Upper lobe of right lung (tissue), 1 donor: ENCODE data around the gene ABCB11. TPM values are rescaled to one million over a fixed set of nuclear protein-coding genes. Genes with fewer than 3 reads are reported as not detected.

Experiments used
- ATAC-seq: fragments of 200-7000 bp; cut with Tn5 transposase; one replicate; pipeline ENCODE4 v1.9.1; 2020; ENCODE audit warnings: mild to moderate bottlenecking, moderate library complexity
- DNase-seq: peaks from one replicate; pipeline ENCODE4 v3.0.0-alpha.2; 2020
- H3K27ac ChIP-seq: fragments of 200-600 bp; one replicate; pipeline ENCODE4 v1.8.0; 2022
- H3K27me3 ChIP-seq: fragments of 200-600 bp; one replicate; pipeline ENCODE4 v1.8.0; 2022; ENCODE audit warnings: mild to moderate bottlenecking
- H3K36me3 ChIP-seq: fragments of 200-600 bp; one replicate; pipeline ENCODE4 v1.8.0; 2022
- H3K4me1 ChIP-seq: fragments of 200-600 bp; one replicate; pipeline ENCODE4 v1.8.0; 2022
- H3K4me3 ChIP-seq: fragments of 200-600 bp; one replicate; pipeline ENCODE4 v1.8.0; 2022; ENCODE audit warnings: mild to moderate bottlenecking
- H3K9me3 ChIP-seq: fragments of 200-600 bp; one replicate; pipeline ENCODE4 v1.8.0; 2022
- intact Hi-C: fragments of 100-400 bp; cut with DNase I; formaldehyde crosslinking; loops from one replicate; pipeline ENCODE4 v1.11.0; 2022
- total RNA-seq: library from RNA; stranded (reverse); fragmentation: NEBNext Ultra II Directional; extraction: Animal tissue kit (Norgen Biotek cat#: 25700); gene quantifications from one replicate; pipeline ENCODE4 v1.2.1, GENCODE V29; 2021
- TF ChIP-seq, protein P1 (sequence below): fragments of 200-600 bp; IDR thresholded peaks from one replicate; pipeline ENCODE4 v1.8.0; 2022; ENCODE audit warnings: antibody characterized with exemption
- donor health status: DM: no; HTN: yes; CAD: no; lungs with severe emphysema.

The ABCB11 gene
- total RNA-seq, 1 donor from 2014 or later: 0.06 TPM

DNA sequence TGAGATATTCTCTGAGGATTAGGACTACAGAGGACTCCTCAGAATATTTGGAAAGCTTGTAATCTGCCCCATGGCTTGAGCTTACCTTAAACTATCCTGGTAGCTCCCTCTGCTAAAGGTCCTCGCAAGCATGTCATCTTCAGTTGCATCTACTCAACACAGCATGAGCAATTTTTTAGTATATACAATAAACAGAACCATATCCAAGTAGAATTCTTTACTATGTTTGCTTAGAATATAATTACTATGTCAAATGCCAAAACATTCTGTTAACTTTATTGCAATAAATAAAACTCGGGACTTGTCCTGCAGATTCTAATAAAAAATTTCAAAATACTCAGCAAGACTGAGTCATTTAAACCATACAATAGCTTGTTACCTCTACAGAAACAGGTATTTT is 62.8 kb downstream of the ABCB11 start:
- intact Hi-C loops: no loop called here
- TF ChIP-seq, protein P1, sequence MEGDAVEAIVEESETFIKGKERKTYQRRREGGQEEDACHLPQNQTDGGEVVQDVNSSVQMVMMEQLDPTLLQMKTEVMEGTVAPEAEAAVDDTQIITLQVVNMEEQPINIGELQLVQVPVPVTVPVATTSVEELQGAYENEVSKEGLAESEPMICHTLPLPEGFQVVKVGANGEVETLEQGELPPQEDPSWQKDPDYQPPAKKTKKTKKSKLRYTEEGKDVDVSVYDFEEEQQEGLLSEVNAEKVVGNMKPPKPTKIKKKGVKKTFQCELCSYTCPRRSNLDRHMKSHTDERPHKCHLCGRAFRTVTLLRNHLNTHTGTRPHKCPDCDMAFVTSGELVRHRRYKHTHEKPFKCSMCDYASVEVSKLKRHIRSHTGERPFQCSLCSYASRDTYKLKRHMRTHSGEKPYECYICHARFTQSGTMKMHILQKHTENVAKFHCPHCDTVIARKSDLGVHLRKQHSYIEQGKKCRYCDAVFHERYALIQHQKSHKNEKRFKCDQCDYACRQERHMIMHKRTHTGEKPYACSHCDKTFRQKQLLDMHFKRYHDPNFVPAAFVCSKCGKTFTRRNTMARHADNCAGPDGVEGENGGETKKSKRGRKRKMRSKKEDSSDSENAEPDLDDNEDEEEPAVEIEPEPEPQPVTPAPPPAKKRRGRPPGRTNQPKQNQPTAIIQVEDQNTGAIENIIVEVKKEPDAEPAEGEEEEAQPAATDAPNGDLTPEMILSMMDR: no peak
- DNase-seq (no peak), ATAC-seq (no peak)
- Histone ChIP-seq H3K36me3 (no peaks in the 10 kb centered on the region), H3K4me3 (no peak overlapping the region), H3K4me1 (peaks cover 5% of the 10 kb centered on the region), H3K27me3 (no peaks in the 10 kb centered on the region), H3K27ac (no peak overlapping the region), H3K9me3 (no peaks in the 10 kb centered on the region)

DNA sequence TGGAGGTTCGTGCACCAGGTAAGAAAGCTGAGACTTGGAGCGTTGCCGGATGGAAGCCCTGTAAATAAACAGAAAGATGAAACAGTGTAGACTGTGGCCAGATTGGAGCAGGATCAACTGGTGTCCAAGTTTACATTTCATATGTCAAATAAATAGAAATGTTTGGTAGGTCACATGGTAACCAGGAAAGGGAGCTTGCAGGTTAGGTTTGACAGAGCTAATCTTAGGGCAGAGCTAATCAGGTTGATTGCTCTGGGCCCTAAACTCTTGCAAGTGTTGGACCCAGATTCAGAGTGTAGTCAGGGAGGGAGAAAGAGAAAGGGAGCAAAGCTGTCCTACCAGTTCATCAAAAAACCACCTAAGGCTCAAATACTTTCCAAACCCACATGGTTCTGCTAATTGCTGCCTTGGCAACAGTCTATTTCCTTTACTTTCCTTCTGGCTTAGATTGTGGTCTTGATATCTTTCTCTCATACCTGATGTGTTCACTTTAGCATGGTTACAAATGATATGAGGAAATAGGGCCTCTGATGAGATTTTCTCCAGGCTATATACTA is 66.8 kb downstream of the ABCB11 start:
- DNase-seq (no peak), ATAC-seq (no peak)
- H3K27me3 ChIP-seq: no peaks in the 10 kb centered on the region
- H3K4me1 ChIP-seq: no peaks in the 10 kb centered on the region
- TF ChIP-seq, protein P1: no peak
- H3K27ac ChIP-seq: no peak overlapping the region
- intact Hi-C loops: no loop called here
- no peaks in the 10 kb centered on the region for H3K36me3 ChIP-seq
- H3K4me3 ChIP-seq: no peak overlapping the region
- no peaks in the 10 kb centered on the region for H3K9me3 ChIP-seq

DNA sequence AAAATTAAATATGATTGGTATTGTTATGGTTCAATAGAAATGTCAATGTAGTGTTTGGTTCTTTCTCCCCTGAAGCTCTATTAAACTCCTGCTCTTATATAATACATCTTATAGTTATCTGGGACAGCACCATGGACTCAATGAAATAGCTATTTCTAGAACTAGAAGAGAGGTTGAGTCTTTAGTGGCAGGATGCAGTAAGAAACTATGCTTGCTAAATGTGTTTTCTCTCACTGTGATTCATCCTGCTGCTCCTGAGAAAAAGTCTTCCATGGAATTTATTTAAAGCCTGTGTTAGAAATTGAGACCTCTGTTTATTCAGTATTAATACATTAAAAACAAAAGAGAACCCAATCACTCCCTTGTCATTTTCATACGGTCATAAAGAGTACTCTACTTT is 68.5 kb downstream of the ABCB11 start:
- H3K4me1 ChIP-seq: no peaks in the 10 kb centered on the region
- intact Hi-C loops: no loop called here
- ATAC-seq (no peak), DNase-seq (no peak)
- no peaks in the 10 kb centered on the region for H3K27me3 ChIP-seq
- H3K36me3 ChIP-seq: no peaks in the 10 kb centered on the region
- TF ChIP-seq, protein P1: no peak
- H3K27ac ChIP-seq: no peak overlapping the region
- no peak overlapping the region for H3K4me3 ChIP-seq
- no peaks in the 10 kb centered on the region for H3K9me3 ChIP-seq

DNA sequence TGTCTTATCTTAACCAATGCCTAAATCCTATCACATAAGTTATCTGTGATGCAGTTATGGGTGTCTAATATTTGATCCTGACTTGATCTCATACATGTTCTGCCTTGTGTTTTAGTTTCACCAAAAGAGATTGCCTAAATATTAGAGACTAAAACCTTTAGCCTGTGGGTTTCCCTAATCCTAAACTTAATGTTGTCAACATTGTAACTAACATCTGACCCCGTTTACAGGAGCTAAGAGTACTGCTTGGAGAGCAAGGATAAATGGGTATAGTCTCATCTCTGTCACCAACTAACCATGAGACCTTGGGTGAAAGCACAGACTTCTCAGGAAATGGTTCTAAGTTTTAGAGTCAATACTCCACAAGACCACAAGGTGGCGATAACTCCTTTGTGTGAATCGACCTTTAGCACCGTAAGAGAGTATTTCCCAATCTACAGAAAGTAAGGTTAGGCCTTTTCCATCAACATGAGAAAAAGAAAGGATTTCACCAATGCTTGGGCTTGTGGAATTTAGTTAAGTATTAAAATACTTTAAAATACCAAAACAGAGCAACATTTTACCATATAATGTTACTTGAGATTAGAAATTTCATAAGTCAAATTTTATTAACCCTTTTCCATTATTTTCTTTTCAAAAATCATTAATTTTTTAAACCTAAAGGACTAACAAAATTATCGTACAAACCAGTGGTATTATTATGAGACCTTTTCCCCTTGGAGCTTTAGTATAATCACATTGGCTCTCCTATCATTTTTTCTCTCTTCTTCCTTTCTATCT is 69.5 kb downstream of the ABCB11 start:
- no peak for DNase-seq
- no peaks in the 10 kb centered on the region for H3K9me3 ChIP-seq
- H3K27me3 ChIP-seq: no peaks in the 10 kb centered on the region

DNA sequence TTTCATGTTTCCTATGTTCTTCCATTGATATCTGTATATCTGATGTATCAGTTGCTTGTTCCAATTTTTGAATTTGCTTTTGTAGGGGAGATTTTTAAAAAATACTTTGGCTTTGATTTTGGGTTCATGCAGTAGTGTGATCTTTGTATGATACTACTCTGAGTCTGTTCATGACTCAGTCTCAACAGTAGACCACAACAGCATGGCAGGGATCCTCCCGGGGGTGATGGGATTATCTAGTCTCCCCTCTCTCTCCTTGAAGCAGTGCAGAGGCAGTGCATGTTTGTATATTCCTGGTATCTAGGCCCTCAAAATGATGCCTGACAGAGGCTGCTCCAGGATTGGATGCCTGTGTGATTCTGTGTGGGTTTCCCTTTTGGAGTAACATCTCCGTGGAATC is 74.7 kb downstream of the ABCB11 start:
- no peaks in the 10 kb centered on the region for H3K36me3 ChIP-seq
- intact Hi-C loops: no loop called here

More for the DNA sequence above, 69.5 kb downstream of the ABCB11 start:
- intact Hi-C loops: no loop called here
- peak; percentile 97 for ATAC-seq
- Histone ChIP-seq H3K27ac (no peak overlapping the region), H3K36me3 (no peaks in the 10 kb centered on the region), H3K4me1 (no peaks in the 10 kb centered on the region), H3K4me3 (no peak overlapping the region)
- TF ChIP-seq, protein P1: peak; percentile 84

More for the DNA sequence above, 74.7 kb downstream of the ABCB11 start:
- ATAC-seq (no peak), DNase-seq (no peak)
- H3K4me1 ChIP-seq: no peaks in the 10 kb centered on the region
- H3K27ac ChIP-seq: no peak overlapping the region
- no peaks in the 10 kb centered on the region for H3K27me3 ChIP-seq
- H3K9me3 ChIP-seq: peaks cover 4% of the 10 kb centered on the region
- H3K4me3 ChIP-seq: no peak overlapping the region
- TF ChIP-seq, protein P1: no peak
